ENCODE data around the gene EIF3J. TPM values are rescaled to one million over a fixed set of nuclear protein-coding genes. Genes with fewer than 3 reads are reported as not detected.
A peak's percentile ranks its signal among the peaks of the same experiment; 100 is the strongest.
"Not testable (repeated sequence)": the region's sequence is repeated elsewhere in the genome, so short reads cannot be mapped to it uniquely, and the experiment has no call there.

The EIF3J gene
- 42.4 and 129 TPM in 2 replicates for total RNA-seq

- DNase-seq (ENCODE audit: low read depth) = peak; percentile 90
Observed at GRCh38 chr15:44536962-44537734, at the start of gene EIF3J. Gene EIF3J, plus strand, starts transcription at chr15:44537147. Its CDS starts 48 bp downstream, at chr15:44537195.

- peak; percentile 99 for DNase-seq (ENCODE audit: low read depth)
Observed at GRCh38 chr15:44489464-44489863, 47.5 kb upstream of the EIF3J start.

GRCh38 chr15:44490622-44491021, 46.3 kb upstream of the EIF3J start:
- DNase-seq (ENCODE audit: low read depth) = peak; percentile 48

GRCh38 chr15:44492040-44492439, 44.9 kb upstream of the EIF3J start:
- no peak for DNase-seq (ENCODE audit: low read depth)

GRCh38 chr15:44492672-44493071, 44.3 kb upstream of the EIF3J start:
- DNase-seq (ENCODE audit: low read depth) = no peak

- no peak for DNase-seq (ENCODE audit: low read depth)
Observed at GRCh38 chr15:44495562-44495961, 41.4 kb upstream of the EIF3J start.

DNA sequence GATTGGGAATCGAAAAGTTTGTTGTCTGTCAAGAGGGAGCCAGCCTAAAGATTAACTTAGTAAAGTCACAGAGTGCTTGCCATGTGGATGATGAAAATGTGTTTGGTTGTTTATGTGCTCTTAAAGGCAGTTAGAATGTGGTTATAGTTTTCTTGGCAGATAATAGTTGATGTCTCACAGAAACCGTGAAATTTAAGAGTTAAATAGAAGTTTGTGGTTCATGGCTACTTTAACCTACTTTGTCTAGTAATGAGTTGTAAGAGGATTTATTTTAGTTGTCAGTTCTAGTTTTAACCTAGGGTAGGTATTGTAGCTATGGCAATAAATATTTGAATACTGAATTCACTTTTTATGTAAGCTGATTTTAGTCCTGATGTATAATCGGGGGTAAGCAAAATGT, 36.4 kb upstream of the EIF3J start:
- peak; percentile 21 for DNase-seq (ENCODE audit: low read depth)

- peak; percentile 62 for DNase-seq (ENCODE audit: low read depth)
Observed at GRCh38 chr15:44501768-44502366, 35.1 kb upstream of the EIF3J start.

- no peak for DNase-seq (ENCODE audit: low read depth)
Observed at GRCh38 chr15:44516436-44516835, 20.5 kb upstream of the EIF3J start.

DNA sequence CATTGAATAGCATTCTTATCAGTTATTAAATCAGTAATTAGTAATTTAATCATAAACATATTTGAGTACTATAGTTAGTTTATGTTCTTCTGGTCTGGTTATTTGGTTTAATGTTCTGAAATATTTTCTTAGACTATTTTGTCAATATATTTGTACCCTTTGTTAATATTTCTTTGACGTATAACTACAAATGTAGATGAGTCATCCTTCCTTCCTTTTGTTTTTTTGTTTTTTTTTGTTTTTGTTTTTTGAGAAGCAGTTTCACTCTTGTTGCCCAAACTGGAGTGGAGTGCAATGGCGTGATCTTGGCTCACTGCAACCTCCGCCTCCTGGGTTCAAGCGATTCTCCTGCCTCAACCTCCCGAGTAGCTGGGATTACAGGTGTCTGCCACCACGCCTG, 17.4 kb upstream of the EIF3J start:
- no peak for DNase-seq (ENCODE audit: low read depth)

DNA sequence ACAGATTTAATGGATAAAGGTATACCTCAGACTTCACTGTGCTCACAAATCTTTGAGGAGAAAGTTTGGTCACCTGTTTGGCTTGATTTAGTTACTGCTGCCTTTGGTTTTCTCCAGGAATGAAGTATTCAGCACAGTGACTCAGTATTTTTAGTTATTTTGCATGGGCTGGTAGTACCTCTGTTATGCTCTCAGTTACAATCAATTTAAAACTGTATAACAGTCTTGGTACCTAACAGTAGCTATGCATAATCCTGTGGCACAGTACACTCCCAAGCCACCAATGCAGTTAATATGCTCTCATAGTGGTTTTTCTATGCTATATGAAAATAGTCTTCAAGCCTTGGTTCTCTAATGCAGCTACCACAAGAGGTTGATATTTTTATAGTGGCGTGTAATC, 11.9 kb upstream of the EIF3J start:
- DNase-seq (ENCODE audit: low read depth) = no peak

- no peak for DNase-seq (ENCODE audit: low read depth)
Observed at GRCh38 chr15:44527241-44527640, 9.7 kb upstream of the EIF3J start.

DNA sequence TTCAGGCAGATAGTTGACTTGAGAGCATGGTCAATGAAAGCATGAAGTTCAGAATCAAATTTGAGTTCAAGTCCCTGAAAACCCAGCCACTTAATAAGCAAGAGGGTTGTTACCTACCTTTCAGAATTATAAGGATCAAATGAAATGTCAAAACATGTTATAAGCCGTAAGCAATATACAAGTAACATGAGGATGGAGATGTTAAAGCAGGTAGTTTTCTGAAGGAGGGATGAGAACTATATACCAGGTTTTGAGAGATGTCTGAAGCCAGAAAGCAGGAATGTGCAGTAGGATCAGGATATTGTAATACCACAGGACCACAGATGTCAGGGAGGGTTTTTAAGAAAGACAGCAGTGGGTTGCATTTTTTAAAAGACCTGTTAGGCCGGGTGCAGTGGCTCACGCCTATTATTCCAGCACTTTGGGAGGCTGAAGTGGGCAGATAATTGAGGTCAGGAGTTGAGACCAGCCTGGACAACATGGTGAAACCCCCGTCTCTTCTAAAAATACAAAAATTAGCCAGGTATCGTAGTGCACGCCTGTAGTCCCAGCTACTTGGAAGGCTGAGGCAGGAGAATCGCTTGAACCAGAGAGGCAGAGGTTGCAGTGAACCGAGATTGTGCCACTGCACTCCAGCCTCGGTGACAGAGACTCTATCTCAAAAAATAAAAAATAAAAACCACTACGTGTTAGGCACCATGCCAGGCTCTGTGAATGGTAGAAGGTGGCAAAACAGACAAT, 6.9 kb upstream of the EIF3J start:
- DNase-seq (ENCODE audit: low read depth) = no peak

- no peak for DNase-seq (ENCODE audit: low read depth)
Observed at GRCh38 chr15:44530653-44531052, 6.3 kb upstream of the EIF3J start.

GRCh38 chr15:44532275-44532674, 4.7 kb upstream of the EIF3J start:
- DNase-seq (ENCODE audit: low read depth) = not testable (repeated sequence)

DNA sequence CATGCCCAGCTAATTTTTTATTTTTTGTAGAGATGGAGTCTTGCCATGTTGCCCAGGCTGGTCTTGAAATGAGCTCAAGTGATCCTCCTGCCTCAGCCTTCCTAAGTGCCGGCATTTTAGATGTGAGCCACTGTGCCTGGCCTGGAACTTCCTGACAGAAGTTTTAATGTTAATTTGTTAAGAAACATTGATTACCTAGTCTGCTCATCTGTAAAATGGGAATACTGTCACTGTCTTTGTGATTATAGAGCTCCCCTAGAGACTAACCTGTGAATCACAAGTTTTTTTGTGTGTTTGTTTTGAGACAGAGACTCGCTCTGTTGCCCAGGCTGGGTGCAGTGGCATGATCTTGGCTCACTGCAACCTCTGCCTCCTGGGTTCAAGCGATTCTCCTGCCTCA, 4.3 kb upstream of the EIF3J start:
- DNase-seq (ENCODE audit: low read depth) = no peak

GRCh38 chr15:44535092-44535491, 1.9 kb upstream of the EIF3J start:
- no peak for DNase-seq (ENCODE audit: low read depth)

DNA sequence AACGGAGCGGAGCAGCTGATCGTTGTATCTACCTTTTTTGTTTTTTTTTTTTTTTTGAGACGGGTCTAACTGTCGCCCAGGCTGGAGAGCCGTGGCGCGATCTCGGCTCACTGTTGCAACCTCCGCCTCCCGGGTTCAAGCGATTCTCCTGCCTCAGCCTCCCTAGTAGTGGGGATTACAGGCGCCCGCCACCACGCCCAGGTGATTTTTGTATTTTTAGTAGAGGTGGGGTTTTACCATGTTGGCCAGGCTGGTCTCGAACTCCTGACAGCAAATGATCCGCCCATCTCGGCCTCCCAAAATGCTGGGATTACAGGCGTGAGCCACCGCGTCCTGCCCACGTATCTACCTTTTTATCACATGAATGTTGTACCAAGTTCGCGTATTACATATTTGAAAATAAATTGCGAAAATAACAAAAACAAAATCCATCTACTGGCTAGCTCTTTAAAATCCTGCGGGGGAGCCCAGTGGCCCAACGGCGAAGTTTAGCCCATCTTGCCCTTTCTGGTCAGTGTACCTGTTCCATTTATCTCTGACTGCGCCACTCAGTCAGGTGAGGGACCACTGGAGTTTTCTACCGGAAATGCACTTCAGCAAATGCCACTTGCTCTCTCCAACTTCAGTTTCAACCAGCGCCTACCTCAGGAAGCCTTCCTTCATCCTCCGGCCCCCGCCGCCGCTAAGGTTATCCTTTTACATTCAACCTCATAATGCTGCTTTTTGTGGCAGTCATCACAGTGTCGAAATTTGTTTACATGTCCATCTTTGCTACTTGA, 1.2 kb upstream of the EIF3J start:
- no peak for DNase-seq (ENCODE audit: low read depth)

DNA sequence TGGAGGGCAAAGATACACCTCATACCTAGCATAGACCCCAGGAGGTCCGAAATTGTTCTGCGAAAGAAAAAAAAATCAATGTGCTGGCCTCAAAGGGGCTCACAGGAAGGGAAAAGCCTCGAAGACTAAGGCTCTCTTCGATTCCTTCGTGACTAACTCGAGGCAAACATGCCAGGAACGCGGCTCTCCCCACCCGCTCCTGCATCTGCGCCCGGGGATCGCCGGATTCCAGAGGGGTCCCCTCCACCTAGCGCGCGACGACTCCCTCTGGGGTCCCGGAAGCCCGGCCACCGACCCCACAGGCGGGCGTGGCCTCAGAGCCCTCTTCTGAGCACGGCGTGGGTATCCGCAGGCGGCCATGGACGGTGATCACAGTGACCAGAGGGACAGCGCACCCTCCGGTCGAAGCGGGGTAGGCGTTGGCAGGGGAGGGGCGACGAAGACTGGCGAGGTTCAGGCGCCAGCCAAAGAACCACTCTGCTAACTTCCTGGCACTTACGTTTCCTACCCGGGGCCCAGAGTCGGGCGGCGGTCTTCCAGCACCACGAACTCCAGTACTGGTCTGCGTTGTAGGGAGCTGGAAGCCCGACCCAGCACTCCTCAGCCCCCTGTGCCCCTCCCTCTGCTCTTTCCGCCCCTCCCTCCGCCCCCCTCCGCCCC, 515 bp upstream of the EIF3J start:
- peak; percentile 76 for DNase-seq (ENCODE audit: low read depth)

- peak; percentile 36 for DNase-seq (ENCODE audit: low read depth)
Observed at GRCh38 chr15:44537735-44538240, 841 bp downstream of the EIF3J start.

GRCh38 chr15:44541282-44541958, 4.5 kb downstream of the EIF3J start:
- DNase-seq (ENCODE audit: low read depth) = peak; percentile 86
